SK-MEL-5 (cell line): ENCODE results near the gene CENPW. TPM values are rescaled to one million over a fixed set of nuclear protein-coding genes. Genes with fewer than 3 reads are reported as not detected.

ENCODE experiments used
- DNase-seq: peaks from one replicate; pipeline ENCODE4 v3.0.0-alpha.2; 2016; ENCODE audit warnings: low read depth, low spot score
- in situ Hi-C: cut with HindIII; loops from 2 replicates; pipeline ENCODE4 v1.10.0; 2016; ENCODE audit warnings: low sequenced_read_pairs, high pct_unique_total_duplicates, low pct_unique_long_range_greater_than_20kb
- polyA plus RNA-seq, 2 experiments: library from polyadenylated mRNA; depleted of rRNA; stranded (reverse); fragments of >200 nt; gene quantifications; 2 replicates each; pipeline ENCODE4 v1.2.3, GENCODE V29; 2015
- total RNA-seq: library from RNA; depleted of rRNA; stranded (reverse); fragments of >200 nt; shearing (Covaris generic); gene quantifications from 2 replicates; pipeline ENCODE4 v1.2.3, GENCODE V29; 2014; rRNA removed

Gene CENPW
- total RNA-seq = 11.0 and 15.6 TPM in 2 replicates
- polyA plus RNA-seq (2015; cell fraction: cytosol; rRNA removed) = 7.1 and 11.7 TPM in 2 replicates
- polyA plus RNA-seq (2015; cell fraction: nucleus; rRNA removed) = not detected in 2 replicates

DNA sequence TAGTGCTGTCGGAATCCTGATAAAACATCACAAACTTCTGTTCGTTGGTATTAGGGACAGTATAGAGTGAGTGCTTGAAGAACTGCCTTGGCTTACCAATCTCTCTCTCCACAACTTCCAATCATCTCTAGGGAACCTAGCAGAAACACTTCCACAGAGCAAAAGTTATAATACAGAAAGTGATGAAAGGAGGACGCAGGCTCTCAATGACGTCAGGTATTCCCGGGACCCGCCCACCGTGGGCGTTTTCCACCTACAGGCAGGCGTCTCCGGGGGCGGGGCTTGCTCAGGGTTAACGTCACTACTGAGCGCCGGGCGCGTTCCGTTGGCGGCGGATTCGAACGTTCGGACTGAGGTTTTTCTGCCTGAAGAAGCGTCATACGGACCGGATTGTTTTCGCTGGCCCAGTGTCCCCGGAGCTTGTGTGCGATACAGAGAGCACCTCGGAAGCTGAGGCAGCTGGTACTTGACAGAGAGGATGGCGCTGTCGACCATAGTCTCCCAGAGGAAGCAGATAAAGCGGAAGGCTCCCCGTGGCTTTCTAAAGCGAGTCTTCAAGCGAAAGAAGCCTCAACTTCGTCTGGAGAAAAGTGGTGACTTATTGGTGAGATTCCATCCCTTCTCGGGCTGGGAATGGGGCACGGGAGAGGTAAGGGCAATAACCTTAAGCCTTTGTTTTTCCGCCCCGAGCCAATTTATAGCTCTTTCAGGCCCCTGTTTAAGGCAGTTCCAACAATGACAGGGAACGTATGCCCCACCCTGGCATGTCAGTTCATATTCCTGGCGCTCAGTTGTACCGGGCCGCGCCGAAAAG is at the start of gene CENPW:
Gene CENPW, plus strand, starts transcription at position 320 of the 814 bp plus-strand sequence. Its CDS starts 159 bp downstream, at position 479.
- in situ Hi-C loops = no loop called here
- DNase-seq = peak; percentile 86

DNA sequence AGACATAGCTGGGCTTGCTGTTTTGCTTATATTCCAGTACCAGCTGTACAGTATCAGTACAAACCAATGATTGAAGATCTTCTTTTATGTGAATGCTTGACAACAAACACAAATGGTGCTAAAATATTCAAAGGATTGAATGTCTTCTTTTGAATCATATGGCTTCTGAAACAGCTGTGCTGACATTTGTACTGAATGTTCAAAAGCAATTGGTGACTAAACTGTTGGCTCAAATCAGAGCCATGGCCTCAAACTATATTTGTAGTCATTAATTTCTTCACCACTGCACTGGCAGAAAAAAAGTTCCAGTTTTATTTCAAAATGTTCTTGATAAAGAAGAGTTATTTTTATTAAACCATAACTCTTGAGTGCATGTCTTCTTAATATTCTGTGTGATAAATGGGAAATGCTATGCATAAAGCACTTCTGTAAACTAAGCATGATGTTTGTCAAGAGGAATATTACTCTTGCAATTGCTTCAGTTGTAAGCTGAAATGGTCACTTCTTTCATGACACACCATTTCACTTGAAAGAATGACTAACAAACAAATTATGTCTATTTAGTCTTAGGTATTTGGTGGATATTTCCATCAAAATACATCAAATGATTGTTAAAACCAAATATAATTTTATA is 45.9 kb upstream of the CENPW start:
- DNase-seq = no peak
- in situ Hi-C loops = no loop called here

GRCh38 chr6:126300126-126300525 is 39.8 kb upstream of the CENPW start:
- DNase-seq = no peak
- in situ Hi-C loops = no loop called here

GRCh38 chr6:126300735-126301134 is 39.2 kb upstream of the CENPW start:
- DNase-seq = no peak
- in situ Hi-C loops = no loop called here

GRCh38 chr6:126302191-126302590 is 37.7 kb upstream of the CENPW start:
- peak; percentile 75 for DNase-seq
- in situ Hi-C loops = no loop called here

GRCh38 chr6:126307849-126308248 is 32.1 kb upstream of the CENPW start:
- DNase-seq = peak; percentile 11
- in situ Hi-C loops = no loop called here

DNA sequence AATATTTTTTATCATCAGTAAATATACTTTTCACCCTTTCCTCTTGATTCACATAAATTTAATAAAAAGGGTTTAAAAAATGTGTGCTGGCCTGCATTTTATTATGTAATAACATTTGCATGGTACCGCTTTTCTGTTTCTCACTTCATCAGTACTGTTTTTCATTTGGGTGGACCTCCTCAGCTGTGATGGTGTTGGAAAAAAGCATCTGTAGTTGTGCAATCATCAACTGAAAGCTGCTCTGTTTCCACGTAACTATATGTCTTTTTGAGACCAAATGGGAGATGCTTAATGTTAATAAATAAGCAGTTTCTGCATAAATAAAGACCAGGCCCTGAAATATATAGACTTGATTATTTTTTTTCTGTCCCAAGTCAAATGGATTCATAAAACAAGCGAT is 31.6 kb upstream of the CENPW start:
- in situ Hi-C loops = no loop called here
- DNase-seq = no peak

DNA sequence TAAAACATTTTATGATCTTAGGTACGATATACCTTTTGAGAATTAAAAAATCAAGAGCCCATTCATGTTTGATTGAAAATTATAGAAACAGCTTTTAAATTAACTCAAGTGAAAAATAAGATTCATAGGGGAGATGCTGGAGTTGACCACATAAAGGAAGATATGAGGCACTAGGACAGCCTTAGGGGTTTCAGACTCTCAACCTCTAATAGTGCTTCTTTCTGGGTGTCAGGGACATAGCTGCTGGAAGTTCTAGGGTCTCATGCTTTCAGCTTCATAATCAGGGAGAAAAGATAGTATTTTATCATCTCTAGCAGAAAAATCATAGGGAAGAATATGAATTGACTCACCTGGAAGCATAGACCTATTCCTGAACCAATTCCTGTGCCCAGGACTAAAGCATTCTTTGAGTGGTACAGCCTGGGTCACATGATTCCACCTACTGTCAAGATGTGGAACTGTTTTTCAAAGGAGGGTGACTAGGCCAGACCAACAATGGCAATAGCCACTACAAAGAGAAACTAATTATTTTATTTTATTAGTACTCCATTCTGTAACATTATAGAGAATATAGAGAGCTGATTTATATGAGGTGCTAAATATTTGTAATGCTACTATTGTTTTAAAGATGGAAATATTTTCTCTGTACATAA is 27.8 kb upstream of the CENPW start:
- in situ Hi-C loops = no loop called here
- DNase-seq = peak; percentile 10

- in situ Hi-C loops = no loop called here
- DNase-seq = no peak
Measured at GRCh38 chr6:126313941-126314340, 26.0 kb upstream of the CENPW start.

DNA sequence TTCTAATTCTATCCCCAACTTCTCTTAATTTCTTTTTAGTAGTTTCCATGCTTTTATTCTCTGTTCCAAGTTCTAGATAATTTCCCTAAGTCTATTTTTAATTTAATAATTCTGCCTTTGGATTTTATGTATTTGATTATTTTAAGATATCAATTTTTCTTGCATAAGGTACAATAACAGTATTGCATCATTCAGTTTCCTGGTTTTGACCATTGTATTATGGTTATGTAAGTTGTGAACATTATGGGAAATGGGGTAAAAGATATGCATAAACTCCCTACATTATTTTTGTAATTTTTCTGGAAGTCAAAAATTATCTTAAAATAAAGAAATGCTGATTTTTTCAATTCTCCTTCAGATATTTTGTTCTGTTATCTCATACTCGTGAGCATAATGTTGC is 21.1 kb upstream of the CENPW start:
- no peak for DNase-seq
- in situ Hi-C loops = no loop called here

- no peak for DNase-seq
- in situ Hi-C loops = no loop called here
Measured at GRCh38 chr6:126333729-126334128, 6.2 kb upstream of the CENPW start.

DNA sequence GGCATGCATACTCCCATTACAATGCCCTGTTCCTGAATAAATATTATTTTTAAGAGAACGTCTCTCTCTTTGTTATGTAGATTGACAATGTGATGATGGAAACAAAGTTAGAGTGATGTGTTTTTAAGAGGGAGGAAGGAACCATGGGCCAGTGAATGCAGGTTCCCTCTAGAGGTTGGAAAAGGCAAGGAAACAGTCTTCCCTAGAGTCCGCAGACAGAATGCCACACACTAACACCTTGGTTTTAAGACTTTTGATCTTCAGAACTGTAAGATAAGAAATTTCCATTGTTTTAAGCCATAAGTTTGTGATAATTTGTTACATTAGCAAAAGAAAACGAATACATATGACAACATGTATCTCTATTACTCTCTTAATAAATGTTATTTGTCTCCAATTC is 4.7 kb upstream of the CENPW start:
- peak; percentile 18 for DNase-seq
- in situ Hi-C loops = no loop called here

DNA sequence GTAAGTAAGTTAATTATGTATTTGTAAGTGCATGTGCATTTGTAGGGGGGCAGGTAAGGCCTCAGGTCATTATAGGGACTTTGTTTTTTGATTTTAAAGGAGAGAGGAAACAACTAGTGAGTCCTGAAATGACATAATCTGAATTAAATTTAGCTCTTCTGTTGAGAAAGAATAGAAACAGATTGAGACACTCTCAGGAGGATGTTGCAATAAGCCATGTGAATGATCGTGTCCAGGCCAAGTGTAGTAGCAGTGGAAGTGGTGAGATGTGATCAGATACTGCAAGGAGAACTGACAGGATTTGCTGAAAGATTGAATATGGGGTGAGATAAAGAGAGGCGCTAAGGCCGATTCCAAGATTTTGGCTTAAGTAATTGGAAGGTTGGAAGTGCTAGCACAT is 2.6 kb upstream of the CENPW start:
- in situ Hi-C loops = no loop called here
- DNase-seq = no peak

- in situ Hi-C loops = no loop called here
- no peak for DNase-seq
Measured at GRCh38 chr6:126341126-126341525, 1.2 kb downstream of the CENPW start.

DNA sequence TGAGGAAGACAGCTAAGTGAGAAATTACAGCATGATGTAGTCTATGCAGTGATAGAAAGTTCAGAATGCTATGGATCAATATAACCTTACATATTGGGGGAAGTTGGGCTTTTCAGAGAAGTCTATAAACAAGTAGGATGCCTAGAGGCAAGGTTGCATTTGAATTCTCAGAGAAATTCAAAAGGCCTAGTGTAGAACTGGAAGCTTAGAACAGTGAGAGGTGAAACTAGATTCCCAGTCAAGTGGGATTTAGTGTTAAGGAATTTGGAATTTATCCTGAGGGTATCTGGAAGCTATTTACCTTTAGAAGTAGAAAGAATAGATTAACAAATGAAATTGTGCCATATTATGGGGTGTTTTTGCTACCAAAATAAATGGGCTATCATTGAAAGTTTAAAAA is 4.3 kb downstream of the CENPW start:
- in situ Hi-C loops = no loop called here
- DNase-seq = no peak

DNA sequence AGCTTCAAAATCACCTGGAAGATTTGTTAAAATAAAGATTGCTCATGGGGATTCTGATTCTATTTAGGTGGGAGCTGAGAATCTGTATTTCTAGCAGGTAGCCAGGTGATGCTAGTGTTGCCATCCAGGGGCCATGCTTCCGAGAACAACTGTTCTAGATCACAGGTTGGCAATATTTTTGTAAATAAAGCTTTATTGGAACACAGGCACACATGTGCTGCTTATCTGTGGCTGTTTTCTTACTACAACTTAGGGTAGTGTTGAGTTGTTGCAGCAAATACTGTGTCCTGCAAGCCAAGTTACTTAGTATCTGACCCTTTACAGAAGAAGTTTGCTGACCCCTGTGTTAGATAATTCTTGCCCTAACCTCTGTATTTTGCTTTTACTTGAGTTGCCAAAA is 12.0 kb downstream of the CENPW start:
- in situ Hi-C loops = no loop called here
- no peak for DNase-seq

DNA sequence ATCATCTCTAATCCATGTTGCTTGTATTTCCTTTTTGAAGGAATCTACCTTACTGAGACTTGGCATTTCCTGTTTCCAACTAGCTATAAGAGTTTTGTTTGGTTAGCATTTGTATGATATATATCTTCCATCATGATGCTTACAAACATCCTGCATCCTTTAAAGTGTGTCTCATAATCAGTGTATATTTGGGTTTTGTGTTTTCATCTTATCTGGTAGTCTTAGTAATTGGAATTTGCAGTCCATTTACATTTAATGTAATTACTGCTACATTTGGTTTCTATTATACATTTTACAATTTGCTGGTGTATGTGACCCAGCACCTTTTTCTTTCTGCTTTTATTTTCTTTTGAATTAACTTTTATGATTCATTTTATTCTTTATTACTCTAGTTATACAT is 12.6 kb downstream of the CENPW start:
- no peak for DNase-seq
- in situ Hi-C loops = no loop called here

- no peak for DNase-seq
- in situ Hi-C loops = no loop called here
Measured at GRCh38 chr6:126356526-126356925, 16.6 kb downstream of the CENPW start.
